Measurements from ENCODE around the gene TMEM243.

DNA sequence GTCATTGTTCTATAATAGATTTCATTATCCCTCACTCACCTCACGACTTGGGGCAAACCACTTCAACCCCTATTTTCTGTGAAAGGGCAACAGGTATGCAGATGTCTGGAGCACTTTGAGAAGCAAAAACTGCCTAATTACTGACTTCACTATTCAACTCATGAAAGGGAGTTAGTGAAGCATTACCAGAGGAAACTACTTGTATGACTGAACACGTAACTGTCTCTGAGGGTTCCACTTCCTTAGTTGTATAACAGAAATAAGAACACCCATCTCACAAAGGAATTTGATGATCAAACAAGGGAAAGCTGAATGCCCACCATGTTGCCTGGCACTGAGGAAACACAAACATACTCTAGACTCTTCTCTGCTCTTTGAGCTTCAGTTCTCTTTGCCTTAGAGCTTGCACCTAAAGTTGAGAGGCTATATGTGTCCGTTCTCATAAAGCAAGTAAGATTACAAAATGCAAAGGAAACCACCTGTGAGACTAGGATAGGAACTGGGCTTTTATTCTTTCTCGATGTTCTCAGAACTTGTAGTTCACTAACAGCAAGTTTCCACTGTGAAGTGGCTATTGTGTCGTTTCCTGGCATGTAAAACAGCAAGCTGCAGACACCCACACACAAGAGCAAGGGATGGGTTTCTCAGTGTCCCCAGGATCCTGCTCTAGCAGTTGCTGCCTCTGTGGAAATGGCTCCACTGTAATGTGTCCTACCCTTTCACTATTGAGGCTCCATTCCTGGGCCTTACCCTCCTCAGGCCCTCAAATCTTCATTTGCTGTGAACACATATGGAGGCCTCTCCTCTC lies 2.6 kb downstream of the TMEM243 start:
- TF ChIP-seq POLR2A (IDR thresholded peaks at IDR 0.05) (no peak), EP300 (IDR thresholded peaks at IDR 0.05; ENCODE audit: low read depth) (no peak)

All from transverse colon (tissue), 1 donor.